ENCODE measurements around the gene THAP5. TPM values are rescaled to one million over a fixed set of nuclear protein-coding genes. Genes with fewer than 3 reads are reported as not detected.

THAP5 gene, protein sequence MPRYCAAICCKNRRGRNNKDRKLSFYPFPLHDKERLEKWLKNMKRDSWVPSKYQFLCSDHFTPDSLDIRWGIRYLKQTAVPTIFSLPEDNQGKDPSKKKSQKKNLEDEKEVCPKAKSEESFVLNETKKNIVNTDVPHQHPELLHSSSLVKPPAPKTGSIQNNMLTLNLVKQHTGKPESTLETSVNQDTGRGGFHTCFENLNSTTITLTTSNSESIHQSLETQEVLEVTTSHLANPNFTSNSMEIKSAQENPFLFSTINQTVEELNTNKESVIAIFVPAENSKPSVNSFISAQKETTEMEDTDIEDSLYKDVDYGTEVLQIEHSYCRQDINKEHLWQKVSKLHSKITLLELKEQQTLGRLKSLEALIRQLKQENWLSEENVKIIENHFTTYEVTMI
- total RNA-seq = 49.5 and 59.0 TPM in 2 replicates
- polyA plus RNA-seq (2012) = 13.4 TPM

- DNase-seq (ENCODE audit: low read depth) = peak; percentile 100
Measured at GRCh38 chr7:108569381-108570145, at the start of gene THAP5, which contains the start of gene DNAJB9. Gene THAP5, minus strand, starts transcription at chr7:108569706. Its CDS starts 137 bp downstream, at chr7:108569569. Gene DNAJB9, plus strand, starts transcription at chr7:108569874. Its CDS starts 1,853 bp downstream, at chr7:108571727.

DNA sequence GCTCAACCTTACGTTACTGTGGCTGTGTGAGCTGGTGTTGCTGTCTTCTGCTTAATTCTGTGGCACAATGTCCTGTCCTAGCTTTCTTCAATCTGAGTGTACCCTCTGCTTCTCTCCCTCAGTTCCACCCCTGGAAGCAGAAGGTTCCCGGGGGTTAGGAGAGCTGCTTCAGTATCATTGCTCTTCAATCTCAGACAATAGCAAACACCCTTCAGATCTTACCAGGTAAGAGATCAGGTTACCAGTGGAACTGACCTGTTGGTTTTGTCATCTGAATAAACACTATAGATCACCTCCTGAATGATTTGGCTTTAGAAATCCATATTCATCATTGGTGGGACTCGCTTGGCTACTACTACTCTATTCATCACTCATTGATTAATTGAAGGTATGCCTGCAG, 48.5 kb upstream of the THAP5 start:
- DNase-seq (ENCODE audit: low read depth) = no peak

GRCh38 chr7:108614896-108615295, 45.4 kb upstream of the THAP5 start:
- DNase-seq (ENCODE audit: low read depth) = no peak

DNA sequence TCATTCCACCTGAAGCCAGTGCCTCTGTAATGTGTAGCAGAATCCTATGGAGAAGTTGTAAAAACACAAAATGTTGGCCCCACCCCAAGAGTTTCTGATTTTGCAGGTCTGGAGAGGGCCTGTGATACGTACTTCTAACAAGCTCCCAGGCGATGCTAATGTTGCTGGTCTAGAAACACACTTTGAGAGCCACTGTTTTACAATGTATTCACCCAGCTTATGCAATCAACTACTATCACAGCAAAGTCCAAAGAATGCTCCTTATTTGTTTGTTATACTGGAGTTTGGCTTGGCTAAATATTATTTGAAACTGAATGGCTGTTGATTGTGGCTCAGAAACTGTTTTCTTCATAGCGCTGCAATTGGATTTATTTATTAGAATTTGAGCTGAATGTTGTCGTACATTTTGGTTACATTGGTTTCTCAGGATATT, 44.5 kb upstream of the THAP5 start:
- DNase-seq (ENCODE audit: low read depth) = no peak

GRCh38 chr7:108613147-108613948, 43.8 kb upstream of the THAP5 start:
- peak; percentile 79 for DNase-seq (ENCODE audit: low read depth)

- DNase-seq (ENCODE audit: low read depth) = no peak
Measured at GRCh38 chr7:108611268-108611667, 41.8 kb upstream of the THAP5 start.

GRCh38 chr7:108609643-108610042, 40.1 kb upstream of the THAP5 start:
- no peak for DNase-seq (ENCODE audit: low read depth)

GRCh38 chr7:108605559-108606201, 36.2 kb upstream of the THAP5 start:
- DNase-seq (ENCODE audit: low read depth) = no peak

DNA sequence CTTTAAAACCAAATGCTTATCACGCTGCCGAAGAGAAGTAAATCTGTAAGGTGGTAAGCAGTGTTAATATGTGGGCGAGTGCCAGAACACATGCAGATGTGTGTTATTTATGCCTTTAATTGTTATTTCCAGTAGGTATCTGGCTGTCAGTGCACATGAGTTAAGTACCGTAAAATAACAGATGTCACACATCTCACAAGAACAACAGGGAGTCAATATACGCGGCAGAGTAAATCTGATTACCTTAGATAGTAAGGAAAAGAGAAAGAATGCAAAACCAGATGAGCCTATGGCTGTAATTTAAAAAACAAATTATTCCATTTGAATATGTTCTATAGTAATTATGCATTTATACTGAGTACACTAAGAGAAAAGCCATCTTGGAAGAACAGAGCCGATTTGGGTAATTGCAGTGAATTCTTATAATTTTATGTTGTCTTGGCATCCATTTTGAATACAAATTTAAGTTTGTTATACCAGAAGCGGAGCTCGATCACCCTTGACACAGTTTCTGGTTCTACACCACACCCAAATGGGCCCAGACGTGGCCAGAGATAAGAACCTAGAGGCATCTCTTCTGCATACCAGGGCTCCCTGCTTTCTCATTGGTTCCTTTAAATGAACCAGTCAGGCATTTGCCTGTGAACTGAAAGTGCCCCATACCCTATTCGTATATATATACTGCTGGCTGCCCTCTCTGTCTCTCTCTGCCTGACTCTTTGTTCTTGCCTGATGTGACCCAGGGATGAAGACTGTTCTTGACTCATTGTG, 35.0 kb upstream of the THAP5 start:
- DNase-seq (ENCODE audit: low read depth) = no peak

DNA sequence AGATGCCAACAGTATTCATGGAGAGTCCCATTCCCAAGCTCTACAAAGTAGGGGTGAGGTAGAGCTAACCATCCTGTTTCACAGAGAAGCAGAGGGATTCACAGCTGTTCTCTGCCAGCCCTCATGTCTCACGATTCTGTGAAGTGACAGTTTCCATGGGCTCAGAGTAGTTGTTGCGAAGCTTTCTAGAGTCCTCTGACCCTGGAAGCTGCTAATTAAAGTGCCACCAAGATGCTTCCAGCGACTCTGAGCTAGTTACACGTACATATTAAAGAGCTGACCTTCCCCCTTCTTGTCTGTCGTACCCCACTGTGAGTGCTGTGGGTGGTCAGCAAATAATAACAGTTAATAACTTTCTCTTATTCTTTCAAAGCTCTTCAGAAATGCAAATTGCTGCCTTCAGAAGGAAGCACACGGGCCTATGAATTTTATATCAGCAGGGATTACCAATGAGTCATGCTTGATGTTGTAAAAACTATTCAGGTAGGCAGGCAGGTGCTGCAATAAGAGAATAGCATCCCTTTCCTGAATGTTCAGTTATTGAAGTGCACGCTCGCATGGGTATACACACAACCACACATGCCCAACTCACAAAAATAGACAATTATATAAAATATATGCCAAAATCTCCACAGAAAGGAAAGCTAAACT, 34.3 kb upstream of the THAP5 start:
- no peak for DNase-seq (ENCODE audit: low read depth)

DNA sequence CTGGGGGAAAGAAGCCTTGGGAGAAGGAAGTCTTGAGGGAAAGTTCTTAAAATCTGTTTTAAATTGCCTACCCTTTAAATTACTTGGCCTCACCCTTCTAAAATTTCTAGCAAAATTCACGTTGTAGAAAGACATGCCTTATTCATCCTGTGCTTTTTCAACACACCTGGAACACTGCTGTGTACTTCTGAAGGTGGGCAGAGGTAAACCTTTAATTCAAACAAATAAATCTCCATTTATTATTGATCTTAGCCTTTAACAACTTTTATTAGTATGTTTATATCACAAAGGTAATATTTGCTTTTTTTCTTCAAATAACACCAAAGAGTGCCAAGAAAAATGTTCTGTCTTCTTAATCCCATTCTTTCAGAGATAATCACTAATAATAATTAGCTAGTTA, 30.9 kb upstream of the THAP5 start:
- no peak for DNase-seq (ENCODE audit: low read depth)

GRCh38 chr7:108598914-108599580, 29.5 kb upstream of the THAP5 start:
- no peak for DNase-seq (ENCODE audit: low read depth)

DNA sequence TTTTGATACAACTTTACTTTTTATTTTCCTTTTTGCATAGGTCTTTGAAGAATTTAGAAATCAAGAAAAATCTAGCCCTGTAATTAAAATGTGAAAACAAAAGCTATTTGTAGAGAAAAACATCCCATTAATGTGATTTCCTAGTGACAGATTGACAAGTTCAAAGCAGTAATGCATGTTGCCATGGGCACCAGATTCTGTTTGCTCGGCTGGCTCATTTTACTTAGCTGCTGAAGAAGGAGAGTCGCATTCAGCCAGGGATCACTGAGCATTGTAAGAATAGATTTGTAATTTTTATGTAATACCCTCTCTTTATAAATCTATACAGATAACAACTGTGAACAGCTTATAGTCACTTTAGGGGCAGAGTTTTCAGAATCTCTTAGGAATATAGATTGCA, 28.6 kb upstream of the THAP5 start:
- no peak for DNase-seq (ENCODE audit: low read depth)

GRCh38 chr7:108596560-108596959, 27.1 kb upstream of the THAP5 start:
- no peak for DNase-seq (ENCODE audit: low read depth)

GRCh38 chr7:108592646-108593201, 23.2 kb upstream of the THAP5 start:
- peak; percentile 33 for DNase-seq (ENCODE audit: low read depth)

DNA sequence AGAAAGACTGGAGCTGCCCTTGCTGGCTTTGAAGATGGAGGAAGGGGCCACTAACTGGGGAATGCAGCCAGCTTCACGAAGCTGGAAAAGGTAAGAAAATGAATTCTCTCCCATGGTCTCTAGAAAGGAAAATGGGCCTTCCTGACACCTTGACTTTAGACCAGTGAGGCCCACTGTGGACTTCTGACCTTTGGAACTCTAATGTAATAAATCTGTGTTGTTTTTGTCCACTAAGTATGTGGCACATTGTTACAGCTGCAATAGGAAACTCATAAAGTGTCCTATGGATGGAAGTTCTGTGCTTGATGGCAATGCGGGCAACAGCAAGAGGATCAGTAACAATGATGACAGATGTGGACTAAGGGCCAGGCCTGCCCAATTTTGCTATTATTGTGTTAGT, 21.1 kb upstream of the THAP5 start:
- no peak for DNase-seq (ENCODE audit: low read depth)

- DNase-seq (ENCODE audit: low read depth) = peak; percentile 57
Measured at GRCh38 chr7:108589874-108590273, 20.4 kb upstream of the THAP5 start.

- DNase-seq (ENCODE audit: low read depth) = peak; percentile 6
Measured at GRCh38 chr7:108589199-108589598, 19.7 kb upstream of the THAP5 start.

DNA sequence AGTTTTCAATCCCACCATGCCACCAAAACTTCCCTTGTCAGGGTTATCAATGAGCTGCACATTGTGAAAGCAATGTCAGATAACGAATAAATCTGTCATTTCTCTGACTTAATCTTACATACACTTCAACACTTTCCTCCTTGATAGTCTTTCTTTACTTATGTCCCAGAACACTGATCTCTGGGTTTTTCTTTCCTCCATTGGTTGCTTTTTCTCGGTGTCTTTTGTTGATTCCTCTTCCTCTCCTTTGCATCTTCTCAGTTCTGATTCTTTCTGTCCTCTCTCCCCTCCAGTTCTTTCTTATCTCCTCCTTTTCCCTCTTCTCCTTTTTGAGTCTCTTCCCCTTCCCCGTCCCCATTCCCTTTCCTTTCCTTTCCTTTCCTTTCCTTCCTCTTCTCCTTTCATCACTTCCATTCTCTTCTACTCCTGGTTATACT, 16.8 kb upstream of the THAP5 start:
- DNase-seq (ENCODE audit: low read depth) = no peak

Data from myocyte (in vitro differentiated cells).